NK-92 (cell line): ENCODE measurements around the gene GEMIN8.

ENCODE experiments used
- DNase-seq: peaks from one replicate; lab custom pipeline; 2025; ENCODE audit not compliant: unreplicated experiment; lab: John Stamatoyannopoulos, UW

The GEMIN8 gene, protein sequence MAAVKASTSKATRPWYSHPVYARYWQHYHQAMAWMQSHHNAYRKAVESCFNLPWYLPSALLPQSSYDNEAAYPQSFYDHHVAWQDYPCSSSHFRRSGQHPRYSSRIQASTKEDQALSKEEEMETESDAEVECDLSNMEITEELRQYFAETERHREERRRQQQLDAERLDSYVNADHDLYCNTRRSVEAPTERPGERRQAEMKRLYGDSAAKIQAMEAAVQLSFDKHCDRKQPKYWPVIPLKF

DNA sequence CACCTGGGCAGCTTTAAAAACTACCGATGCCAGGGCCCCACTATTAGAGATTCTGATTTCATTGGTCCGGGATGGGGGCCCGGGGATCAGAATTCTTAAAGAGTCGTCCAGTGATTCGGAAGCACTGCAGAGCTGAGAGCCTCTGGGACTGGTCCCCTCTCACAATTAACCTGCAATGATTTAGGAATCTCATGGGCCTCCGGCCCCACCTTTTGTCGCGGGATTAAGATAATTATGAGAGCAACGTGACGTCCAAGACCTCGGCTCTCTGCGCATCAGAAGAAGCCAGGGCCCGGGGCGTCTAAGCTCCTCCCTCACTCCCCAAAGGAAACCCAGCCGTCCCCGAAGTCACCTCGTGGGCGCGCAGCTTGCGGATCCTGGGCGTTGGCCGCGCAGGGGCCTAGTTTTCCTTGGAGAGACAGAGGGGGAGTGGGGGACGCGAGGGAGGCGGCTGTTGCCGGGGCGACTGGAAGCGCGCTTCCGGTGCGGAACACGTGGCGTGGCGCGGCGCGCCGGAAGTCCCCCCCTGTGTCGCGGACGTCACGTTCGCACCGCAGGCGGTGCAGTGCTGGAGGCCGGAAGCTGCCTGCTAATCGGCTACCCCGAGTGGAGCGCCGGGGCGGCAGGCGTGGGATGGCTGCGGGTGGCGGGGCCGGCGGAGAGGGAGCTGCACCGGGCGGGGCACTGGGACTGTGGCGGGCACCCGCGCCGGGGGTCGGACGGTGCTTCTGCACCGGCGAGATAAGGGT is at the start of gene GEMIN8:
TSS of gene GEMIN8 (minus strand) at position 468 of the 749 bp plus-strand sequence. CDS start 8,414 bp downstream, outside the sequence.
- peak; percentile 6 for DNase-seq

DNA sequence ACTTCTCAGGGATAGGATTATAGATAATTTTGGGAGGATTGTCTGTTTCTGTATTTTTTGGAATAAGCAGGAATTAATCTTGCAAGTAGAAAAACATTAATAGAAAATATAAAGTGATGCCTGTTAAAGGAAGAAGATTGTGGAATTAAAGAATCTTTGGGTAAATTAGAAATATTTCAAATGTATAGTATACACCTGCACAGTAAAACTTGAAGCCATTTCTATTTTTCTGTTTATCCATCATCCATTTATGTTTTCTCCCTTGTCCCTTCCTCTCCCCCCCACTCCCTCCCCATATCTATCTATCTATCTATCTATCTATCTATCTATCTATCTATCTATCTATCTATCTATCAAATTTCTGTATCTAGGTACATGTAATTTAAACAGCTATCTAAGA is 46.9 kb upstream of the GEMIN8 start:
- no peak for DNase-seq

DNA sequence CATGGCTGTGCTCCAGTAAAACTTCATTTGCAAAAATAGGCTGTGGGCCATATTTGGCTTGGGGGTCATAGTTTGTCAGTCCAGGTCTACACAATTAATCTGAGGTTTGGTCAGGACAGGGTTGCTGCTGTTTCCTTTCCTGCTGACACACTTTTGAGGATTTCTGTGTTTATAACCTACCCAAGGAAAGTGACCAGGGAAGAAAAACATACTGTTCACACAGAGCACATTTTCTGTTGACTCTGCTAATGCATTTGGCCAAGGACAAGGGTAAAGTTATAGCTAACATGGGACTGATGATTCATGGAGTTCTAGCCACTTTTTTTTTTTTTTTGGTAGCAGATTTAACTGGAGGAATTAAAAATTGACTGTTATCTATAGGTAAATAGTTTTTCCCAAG is 43.9 kb upstream of the GEMIN8 start:
- no peak for DNase-seq

DNA sequence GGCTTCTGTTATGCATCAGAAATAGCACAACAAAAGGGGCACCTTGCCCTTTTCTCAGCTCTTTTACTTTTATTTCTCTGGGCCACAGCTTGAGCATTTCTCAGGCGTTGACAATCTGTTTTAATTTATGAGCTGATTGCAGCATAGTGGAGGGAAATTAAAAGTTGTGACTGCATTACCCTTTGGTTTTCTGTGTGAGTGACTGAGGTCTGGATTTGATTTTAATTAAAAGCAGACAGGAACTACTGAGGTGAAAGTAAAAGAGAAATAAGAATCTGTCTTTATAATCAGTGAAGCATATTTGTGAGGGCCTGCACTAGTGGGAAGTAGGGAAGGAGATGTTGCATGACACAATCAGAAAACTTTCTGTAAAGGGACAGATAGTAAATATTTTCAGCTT is 43.4 kb upstream of the GEMIN8 start:
- DNase-seq = no peak

DNA sequence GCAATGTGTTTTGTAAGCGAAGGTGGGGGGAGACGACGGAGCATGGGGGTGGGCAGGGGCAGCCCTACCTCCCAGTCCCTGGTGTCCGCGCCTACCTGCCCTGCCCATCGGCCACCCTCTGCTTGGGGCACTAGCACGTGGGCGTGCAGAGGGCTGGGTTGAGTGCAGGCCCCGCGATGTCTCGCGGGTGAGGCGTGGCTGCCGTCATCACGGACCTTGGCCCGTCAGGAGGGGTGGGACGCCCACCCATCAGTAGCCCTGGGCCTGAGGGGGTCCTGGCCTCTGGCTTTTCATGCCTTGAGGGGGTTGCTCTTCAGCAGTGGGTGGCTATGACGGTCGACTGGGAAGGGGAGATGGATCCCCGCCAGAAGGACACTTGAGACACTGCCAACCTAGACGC is 36.1 kb upstream of the GEMIN8 start:
- DNase-seq = no peak

DNA sequence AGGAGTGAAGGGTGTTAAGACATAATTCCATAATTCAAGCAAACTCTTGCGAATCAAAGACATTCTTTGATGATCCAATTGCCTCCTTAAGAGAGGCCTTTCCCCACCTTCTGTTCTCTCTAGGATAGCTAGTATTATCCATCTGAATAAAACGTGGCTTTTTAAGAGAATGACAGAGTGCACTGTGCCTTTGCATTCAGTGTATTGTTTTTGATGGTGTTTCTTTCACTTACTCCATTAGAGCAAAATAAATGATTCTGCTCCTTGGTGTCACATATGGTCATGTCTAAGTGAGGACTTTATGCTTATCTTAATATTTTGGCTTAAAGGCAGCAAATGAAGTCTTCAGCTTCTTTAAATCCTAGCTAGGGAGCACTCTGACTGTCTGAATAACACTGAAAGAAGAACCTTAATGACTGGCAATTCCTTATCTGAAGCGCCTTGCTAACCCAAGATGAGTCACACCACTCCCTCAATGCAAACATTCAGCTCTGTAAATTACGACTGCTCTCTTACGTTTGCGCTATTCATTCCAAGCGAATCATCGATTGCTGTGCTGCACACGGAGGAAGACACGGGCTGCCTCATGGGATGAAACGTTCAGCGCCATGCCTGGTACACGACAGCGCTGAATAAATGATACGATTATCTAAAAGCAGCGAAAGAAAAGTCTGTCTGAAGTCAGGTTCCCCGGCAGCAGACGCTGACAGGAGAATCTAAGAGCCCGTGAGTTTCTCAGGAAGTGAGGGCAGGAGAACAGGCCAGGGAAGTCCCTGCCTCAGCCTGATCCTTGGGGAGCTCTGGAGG is 35.1 kb upstream of the GEMIN8 start:
- DNase-seq = no peak

DNA sequence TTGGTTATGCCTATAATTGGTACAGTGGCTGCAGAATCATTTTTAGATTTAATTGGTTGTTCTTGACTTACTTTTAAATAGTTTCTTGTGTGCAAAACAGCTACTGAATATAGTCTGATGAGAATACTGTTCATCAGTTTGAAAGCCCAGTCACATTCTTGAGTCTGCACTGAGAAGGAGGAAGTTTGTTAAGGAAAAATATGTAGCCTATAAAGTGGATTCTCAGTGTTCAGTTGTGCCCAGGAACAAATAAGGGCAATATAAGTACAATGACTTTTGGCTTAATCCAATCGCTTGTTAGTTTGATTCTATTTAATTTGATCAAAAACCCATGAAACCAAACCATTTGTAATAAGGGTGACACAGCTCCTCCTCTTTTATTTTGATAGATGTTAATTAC is 32.8 kb upstream of the GEMIN8 start:
- DNase-seq = no peak

DNA sequence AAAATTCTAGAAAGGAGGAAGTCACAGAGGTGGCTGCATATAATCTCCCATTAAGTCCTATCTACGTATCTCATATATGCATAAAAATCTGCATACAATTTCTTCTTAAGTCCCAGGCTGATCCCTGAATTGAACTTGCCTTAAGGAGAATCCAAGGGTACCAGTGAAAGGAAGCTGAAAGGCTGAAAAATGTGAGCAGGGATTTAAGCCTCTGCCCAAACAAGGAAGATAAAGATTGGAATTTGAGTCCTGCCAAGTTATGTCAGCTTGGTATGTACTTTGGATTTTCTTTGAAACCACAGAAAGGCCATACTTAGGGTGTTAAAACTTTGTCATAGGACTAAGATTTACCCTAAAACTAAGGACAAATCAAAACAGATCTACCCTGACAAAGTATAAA is 26.5 kb upstream of the GEMIN8 start:
- no peak for DNase-seq

DNA sequence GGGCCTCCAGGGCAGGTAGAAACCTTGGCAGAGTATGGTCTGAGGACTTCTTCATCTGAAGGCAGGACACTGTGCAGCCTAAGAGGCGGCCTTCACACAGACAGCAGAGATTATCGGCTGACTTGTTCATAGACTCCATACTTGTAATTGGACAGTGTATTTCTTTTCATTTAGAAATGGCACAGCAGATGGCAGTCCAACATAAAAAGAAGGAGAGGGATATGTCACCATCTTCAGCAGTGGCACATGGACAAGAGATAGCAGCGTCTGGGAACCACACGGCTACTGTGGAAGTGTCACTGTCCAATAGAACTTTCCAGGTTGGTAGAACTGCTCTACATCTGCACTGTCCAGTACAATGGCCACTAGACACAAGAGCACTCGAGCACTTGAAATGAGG is 21.7 kb upstream of the GEMIN8 start:
- no peak for DNase-seq

DNA sequence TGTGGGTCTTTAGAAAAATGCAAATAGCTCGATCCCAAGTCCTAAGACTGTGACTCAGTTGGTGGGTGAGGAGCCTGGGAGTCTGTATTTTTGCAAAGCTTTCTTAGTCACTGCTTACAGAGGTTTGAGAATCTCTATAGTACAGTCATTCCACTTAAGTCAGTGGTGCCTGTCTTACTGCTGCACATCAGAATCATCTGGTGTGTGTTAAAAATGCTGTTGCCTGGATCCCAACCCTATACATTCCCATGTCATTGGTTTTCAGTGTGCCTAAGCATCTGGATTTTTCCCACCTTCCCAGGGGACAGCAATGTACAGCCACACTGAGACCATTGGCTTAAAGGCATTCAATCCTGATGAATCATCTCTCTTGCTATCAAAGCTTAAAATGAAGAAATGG is 21.0 kb upstream of the GEMIN8 start:
- DNase-seq = no peak

DNA sequence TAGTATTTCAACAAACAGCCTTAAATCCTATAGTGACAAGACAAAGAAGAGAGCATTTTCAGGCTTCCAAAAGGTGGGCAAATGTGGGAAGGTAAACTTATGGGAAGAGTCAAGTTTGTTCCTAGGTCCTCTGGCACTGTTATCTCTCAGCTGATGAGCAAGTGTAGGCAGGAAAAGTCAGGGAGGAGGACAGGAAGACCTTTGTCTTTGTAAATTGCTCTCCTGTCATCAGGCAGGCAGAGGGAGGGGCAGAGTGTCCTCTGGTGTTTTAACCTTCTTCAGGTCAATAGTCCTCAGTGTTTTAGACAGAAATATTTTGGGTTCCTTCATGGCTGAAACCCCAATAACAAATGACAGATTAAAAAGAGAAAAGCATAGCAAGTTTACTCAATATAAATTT is 13.5 kb upstream of the GEMIN8 start:
- DNase-seq = no peak

DNA sequence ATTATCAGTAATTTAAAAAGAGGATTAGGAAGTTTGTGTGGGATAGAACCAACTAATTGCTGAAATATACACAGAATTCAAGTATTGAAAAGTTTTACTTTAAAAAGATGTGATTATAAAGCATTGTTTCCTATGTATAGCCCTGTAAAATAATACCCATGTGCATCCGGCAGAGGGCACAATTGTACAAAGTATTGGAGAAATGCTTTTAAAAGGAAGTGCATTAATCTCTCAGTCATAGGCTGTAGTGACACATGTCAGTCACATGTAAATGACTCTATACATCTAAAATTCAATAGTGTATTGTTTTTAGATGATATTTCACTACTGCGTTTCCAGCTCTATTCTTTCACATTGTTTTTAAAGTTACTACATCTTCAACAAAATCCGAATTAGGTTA is 9.7 kb upstream of the GEMIN8 start:
- DNase-seq = no peak

DNA sequence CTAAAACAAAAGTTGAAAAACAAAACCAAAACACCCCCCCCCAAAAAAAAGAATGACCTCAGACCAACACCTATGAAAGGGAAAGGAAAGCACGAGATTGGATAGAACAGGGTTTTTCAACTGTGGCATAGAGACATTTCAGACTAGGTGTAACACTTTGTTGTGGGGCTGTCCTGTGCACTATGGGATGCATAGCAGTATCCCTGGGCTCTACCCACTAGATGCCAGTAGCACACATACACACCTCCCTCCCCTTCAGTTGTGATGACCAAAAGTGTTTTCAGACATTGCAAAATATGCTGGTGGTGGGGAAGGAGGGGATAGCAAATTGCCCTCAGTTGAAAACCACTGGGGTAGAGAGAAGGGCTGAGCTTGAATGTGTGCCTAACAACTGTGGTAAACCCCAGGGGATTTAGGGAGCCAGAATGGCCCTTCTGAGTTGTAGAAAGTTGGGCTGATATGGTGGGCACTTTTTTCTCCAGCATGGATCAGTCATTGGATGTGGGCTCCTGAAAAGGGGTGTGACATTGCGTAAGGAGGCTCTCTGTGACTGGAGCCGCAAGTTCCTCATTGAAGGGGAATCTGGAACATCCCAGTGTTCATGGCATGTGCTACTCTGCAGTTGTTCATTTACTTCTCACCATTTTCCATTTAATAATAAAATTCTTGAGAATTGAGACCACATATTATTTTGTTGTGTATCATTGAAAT is 8.8 kb upstream of the GEMIN8 start:
- no peak for DNase-seq

DNA sequence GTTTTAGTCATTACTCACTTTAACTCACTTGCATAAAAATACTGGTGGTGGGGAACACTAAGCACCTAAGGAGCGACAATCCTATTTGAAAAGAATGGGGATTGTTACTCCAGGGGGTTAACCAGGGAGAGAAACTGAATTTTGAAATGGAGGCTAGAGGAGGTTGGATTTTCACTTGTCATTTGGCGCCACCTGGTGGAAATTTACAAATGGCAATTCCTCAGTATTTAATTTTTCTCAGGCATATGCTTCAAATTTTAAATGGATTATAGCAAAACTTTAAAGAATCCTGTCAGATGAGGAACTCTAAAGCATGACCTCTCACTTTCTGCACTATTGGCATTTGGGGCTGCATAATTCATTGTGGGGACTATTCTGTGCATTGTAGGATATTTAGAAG is 2.7 kb upstream of the GEMIN8 start:
- DNase-seq = no peak

DNA sequence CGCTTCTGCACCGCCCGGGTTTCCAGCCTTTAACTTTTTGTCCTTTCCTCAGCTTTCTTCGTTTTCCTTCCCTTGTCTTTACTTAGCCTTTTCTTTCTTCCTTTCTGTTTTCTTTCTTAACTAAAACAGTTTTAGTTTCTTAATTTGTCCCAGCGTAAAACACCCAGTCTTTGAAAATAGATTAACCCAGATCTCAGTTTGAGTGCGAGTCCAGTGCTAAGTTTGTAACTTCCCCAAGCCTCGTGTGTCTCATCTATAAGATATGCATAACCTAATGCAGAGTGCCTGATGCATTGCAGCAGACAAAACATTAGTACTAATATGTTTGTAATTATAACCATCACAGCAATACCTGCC is 460 bp upstream of the GEMIN8 start:
- DNase-seq = no peak

DNA sequence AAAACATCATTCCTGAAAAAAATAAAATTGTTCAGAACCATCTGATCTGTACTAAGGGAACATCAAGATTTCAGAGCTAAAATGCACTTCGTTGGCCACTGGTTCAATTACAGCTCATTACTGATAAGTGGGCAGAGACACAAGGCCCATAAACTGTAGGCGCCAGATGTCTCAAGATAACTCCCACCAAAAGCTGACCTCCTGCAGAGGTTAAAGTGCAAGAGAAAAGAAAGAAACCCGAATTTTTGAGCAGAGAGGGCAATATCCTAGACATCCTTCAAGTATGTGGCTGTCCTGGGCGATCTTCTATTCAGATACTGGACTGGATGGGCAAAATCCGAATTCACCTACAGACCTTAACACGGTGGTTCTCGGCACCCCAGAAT is 660 bp downstream of the GEMIN8 start:
- DNase-seq = no peak

DNA sequence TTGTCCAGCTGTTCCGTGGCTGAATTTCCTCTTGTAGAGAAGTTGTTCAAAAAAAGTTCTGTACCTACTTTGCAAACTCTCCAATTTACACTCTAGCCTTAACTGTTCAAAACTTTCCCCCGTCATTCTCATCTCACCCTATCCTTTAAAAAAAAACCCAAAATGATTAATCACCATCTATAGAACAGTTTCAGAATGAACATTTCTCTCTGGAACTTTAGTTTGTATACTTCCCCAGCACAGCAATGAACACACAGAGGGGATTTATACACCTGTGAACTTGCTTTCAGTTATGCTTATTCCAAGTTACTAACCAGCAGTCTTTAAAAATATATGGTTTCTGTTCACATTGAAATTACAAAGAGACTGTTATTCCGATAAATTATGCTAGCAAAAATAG is 1.2 kb downstream of the GEMIN8 start:
- no peak for DNase-seq

DNA sequence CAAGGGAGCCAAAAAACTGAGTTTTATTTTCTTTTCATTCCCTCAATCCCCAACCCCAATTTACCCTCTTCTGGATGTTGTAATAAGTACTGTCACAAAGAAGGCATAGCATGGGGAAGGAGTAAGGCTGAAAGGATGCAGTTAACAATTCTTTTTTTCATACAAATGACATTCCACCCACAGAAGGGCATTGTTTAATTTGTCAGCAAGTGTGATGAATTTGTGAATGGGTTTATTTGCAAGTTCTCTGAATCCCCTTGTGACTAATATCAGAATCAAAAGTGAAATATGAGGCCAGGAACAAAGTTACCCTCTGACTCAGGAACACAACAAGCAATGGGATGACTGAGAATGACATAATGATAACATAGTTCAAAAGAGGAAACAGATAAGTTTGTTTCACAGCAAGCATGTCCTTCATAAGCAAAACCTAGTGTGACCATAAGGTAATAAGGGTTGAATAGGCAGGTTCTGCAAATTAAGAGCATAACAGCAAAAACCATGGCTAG is 2.1 kb downstream of the GEMIN8 start:
- no peak for DNase-seq

DNA sequence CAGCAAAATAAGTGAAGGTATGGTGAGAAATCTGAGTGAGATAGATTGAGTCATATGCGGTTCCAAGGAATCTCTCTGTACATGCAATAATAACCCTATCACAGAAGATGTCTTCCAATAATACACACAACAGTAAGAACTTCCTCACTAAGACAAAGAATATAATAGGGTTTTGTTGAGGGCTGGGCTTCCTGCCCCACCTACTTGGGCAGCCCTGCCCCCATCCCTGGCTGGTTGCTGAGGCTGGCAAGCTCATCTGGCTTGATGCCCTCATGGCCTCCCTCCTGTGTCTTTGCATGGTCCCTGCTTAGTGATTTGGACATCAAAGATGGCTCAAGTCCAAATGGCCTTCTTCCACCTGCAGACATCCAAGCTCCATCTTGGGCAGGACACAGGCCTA is 2.7 kb downstream of the GEMIN8 start:
- no peak for DNase-seq

DNA sequence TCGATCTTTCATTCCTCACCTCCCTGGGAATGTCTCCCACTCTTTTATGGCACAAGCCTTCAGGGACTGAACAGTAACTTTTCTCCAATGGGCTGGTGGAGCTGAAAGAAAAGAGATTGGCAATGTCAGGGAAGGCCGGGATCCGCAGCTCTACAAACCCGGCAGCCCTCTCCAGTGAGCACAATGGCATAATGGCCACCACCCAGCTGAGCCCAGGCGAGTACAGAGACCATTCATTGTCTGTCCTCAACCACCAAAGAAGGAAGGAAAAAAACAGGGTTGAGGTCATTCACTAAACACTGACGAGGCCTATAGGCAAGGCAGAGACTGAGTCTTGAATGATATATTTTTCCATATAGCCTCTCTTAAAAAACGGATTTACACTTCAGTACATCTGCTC is 3.6 kb downstream of the GEMIN8 start:
- DNase-seq = no peak

DNA sequence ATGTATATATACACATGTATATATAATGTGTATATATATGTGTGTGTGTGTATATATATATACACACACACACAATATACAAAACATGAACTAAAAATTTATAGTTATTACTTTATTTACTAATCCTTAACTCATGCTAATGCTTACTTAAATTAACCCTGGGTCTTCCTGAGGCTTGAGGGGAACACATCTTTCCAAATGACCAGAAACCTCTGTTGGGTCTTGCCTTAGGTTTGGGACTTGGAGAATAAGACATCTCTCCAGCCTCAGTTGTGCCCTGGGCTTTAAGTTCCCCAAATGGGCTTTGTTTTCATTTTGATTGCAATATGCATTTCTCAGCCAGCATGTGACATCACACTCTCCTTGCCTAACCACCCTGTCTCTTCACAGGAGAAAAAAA is 7.7 kb downstream of the GEMIN8 start:
- DNase-seq = no peak
